HCT116 (cell line): ENCODE results near the gene CARS1. TPM values are rescaled to one million over a fixed set of nuclear protein-coding genes. Genes with fewer than 3 reads are reported as not detected.

ENCODE experiments used
- ATAC-seq: fragments of 200-7000 bp; cut with Tn5 transposase; 2 replicates; pipeline ENCODE4 v1.9.1; 2020; ENCODE audit warnings: mild to moderate bottlenecking, moderate library complexity
- BruUV-seq: library from RNA; stranded (reverse); fragments of 400-500 nt; replicated peaks from 2 replicates; lab custom pipeline; 2021; lab: Mats Ljungman, UMichigan
- CTCF ChIA-PET: fragments of 300-600 bp; sonication (Branson Sonifier 250); formaldehyde crosslinking; loops from one replicate; lab custom pipeline; 2021; ENCODE audit warnings: antibody characterized with exemption; lab: Charles Lee
- POLR2A ChIA-PET: fragments of 300-600, 350-600 bp; sonication (Branson Sonifier 250); formaldehyde crosslinking; loops from one replicate; lab custom pipeline; 2021; ENCODE audit warnings: antibody characterized with exemption; lab: Charles Lee
- RAD21 ChIA-PET, 2 experiments: fragments of 300-600 bp; sonication (Branson Sonifier 250); formaldehyde crosslinking; loops; one replicate each; lab custom pipeline; 2023; ENCODE audit warnings: low total read pairs in 2 of 2; ENCODE audit not compliant: uncharacterized antibody in 2 of 2, unreplicated experiment in 2 of 2, low non-redundant PET in 1 of 2; lab: Charles Lee
- DNase-seq: peaks from one replicate; pipeline ENCODE4 v3.0.0-alpha.2; 2010; ENCODE audit warnings: low read depth, low spot score
- H2AFZ ChIP-seq: fragments of 200-600 bp; shearing (Covaris generic), sonication (generic); 2 replicates; pipeline ENCODE4 v1.6.1; 2017; ENCODE audit warnings: low read depth, mixed run types, mixed read lengths, antibody characterized with exemption, low read length; ENCODE audit not compliant: poor library complexity, severe bottlenecking
- H3K27ac ChIP-seq: 2 replicates; pipeline ENCODE4 v1.5.1; 2012; ENCODE audit warnings: low read depth, low read length
- H3K27me3 ChIP-seq: fragments of 200-600 bp; sonication (generic); 2 replicates; pipeline ENCODE4 v1.6.1; 2016; ENCODE audit warnings: mixed run types, low read length, mixed read lengths; ENCODE audit not compliant: insufficient read depth
- H3K36me3 ChIP-seq, 2 experiments: fragments of 200-500 bp in 1 of 2; fragments of 200-600 bp in 1 of 2; sonication (Bioruptor generic) in 1 of 2; sonication (generic) in 1 of 2; 2 replicates each; pipeline versions ENCODE4 v1.5.1 to v1.6.1; 2014 to 2016; ENCODE audit warnings: low read length in 2 of 2, inconsistent platforms in 1 of 2, mixed read lengths in 1 of 2, mixed run types in 1 of 2; ENCODE audit not compliant: insufficient read depth in 2 of 2, control insufficient read depth in 1 of 2
- H3K4me1 ChIP-seq, 2 experiments: fragments of 200-600 bp in 1 of 2; sonication (generic) in 1 of 2; 2 replicates each; pipeline versions ENCODE4 v1.5.1 to v1.6.1; 2012 to 2017; ENCODE audit warnings: low read length in 2 of 2, inconsistent platforms in 1 of 2, mild to moderate bottlenecking in 1 of 2, mixed read lengths in 1 of 2, mixed run types in 1 of 2, moderate library complexity in 1 of 2; ENCODE audit not compliant: insufficient read depth in 2 of 2, control insufficient read depth in 1 of 2
- H3K4me2 ChIP-seq: fragments of 200-600 bp; sonication (generic); 2 replicates; pipeline ENCODE4 v1.6.1; 2017; ENCODE audit warnings: mixed run types, low read length, mixed read lengths
- H3K4me3 ChIP-seq, 2 experiments: fragments of 200-600 bp in 1 of 2; sonication (generic) in 1 of 2; replicated peaks in 1 of 2; 2 replicates each; pipeline ENCODE4 v1.5.1; 2011 to 2016; ENCODE audit warnings: low read length in 2 of 2, control low read depth in 1 of 2, low read depth in 1 of 2, mild to moderate bottlenecking in 1 of 2, mixed read lengths in 1 of 2, mixed run types in 1 of 2
- H3K79me2 ChIP-seq: fragments of 200-600 bp; sonication (generic); 2 replicates; pipeline ENCODE4 v1.6.1; 2017; ENCODE audit warnings: mild to moderate bottlenecking, mixed run types, low read length, moderate library complexity, mixed read lengths; ENCODE audit not compliant: insufficient read depth
- H3K9ac ChIP-seq: fragments of 200-600 bp; sonication (generic); 2 replicates; pipeline ENCODE4 v1.6.1; 2016; ENCODE audit warnings: low read length, mixed read lengths
- H3K9me2 ChIP-seq: fragments of 200-600 bp; sonication (generic), shearing (Covaris generic); 2 replicates; pipeline ENCODE4 v1.6.1; 2017; ENCODE audit warnings: mixed run types, mild to moderate bottlenecking, moderate library complexity; ENCODE audit not compliant: insufficient read depth
- H3K9me3 ChIP-seq, 2 experiments: fragments of 200-500 bp in 1 of 2; fragments of 200-600 bp in 1 of 2; sonication (Bioruptor generic) in 1 of 2; sonication (generic) in 1 of 2; 2 replicates each; pipeline ENCODE4 v1.6.1; 2014 to 2017; ENCODE audit warnings: low read length in 2 of 2, mixed read lengths in 2 of 2, inconsistent platforms in 1 of 2, low read depth in 1 of 2, mild to moderate bottlenecking in 1 of 2, mixed run types in 1 of 2, moderate library complexity in 1 of 2; ENCODE audit not compliant: control insufficient read depth in 1 of 2, insufficient read depth in 1 of 2
- H4K20me1 ChIP-seq: fragments of 200-600 bp; sonication (generic), shearing (Covaris generic); 2 replicates; pipeline ENCODE4 v1.6.1; 2017; ENCODE audit warnings: mixed run types, mild to moderate bottlenecking, moderate library complexity; ENCODE audit not compliant: insufficient read depth
- EGR1 ChIP-seq: IDR thresholded peaks from 2 replicates; pipeline ENCODE4 v1.6.1; 2012; ENCODE audit warnings: low read depth
- POLR2AphosphoS5 ChIP-seq: IDR thresholded peaks from 2 replicates; pipeline ENCODE4 v1.6.1; 2011; ENCODE audit warnings: mild to moderate bottlenecking, low read depth, low read length, moderate library complexity
- SIN3A ChIP-seq: IDR thresholded peaks from 2 replicates; pipeline ENCODE4 v1.6.1; 2012; ENCODE audit warnings: low read depth
- TCF7L2 ChIP-seq: IDR thresholded peaks from 2 replicates; pipeline ENCODE4 v1.7.0; 2011; ENCODE audit warnings: borderline replicate concordance, inconsistent platforms; ENCODE audit not compliant: insufficient read depth, insufficient read length; ENCODE audit errors: extremely low read depth
- intact Hi-C: fragments of 100-400 bp; cut with micrococcal nuclease; formaldehyde crosslinking; loops from 2 replicates; pipeline ENCODE4 v1.10.0; 2022
- total RNA-seq: library from RNA; stranded (reverse); gene quantifications from one replicate; pipeline ENCODE4 v1.2.1, GENCODE V29; 2021; ENCODE audit not compliant: unreplicated experiment
- TF ChIP-seq, protein P1 (sequence below): IDR thresholded peaks from 2 replicates; pipeline ENCODE4 v1.6.1; 2012; ENCODE audit warnings: low read depth
- TF ChIP-seq, protein P2 (sequence below): IDR thresholded peaks from 2 replicates; pipeline ENCODE4 v1.6.1; 2012
- TF ChIP-seq, protein P3 (sequence below): IDR thresholded peaks from 2 replicates; pipeline ENCODE4 v1.6.1; 2012

The CARS1 gene
- total RNA-seq, 1 experiment from 2014 or later = 124 TPM

DNA sequence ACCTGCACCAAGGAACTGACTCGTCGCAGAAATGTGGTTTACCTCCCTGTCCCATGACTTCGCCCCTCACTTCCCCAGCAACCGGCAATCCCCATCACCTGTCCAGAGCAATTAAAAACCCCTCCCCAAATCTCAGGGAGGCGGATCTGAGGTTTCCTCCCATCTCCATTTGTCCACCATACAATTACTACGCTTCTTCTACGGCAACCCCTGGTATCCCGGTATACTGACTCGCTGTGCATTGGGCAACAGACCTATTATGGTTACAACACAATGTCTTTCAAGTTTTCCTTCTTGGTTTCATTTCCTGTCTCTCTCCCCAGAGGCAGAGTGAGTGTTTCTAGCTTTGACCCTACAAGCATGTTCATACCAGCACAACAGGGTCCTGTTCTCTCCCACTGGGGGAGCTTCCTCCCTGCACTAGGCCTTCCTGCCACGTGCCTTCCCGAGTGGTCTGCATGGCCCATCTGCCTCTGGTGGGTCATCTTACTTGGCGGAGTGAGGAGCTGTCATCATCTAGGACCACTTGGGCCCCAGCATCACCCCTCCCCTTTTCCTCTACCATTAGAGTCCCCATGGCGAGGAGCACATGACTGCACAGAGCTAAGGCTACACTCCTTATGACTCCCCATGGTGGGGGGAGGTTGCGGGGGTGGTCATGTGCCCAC lies 34.8 kb downstream of the CARS1 start:
- no TSS peak for BruUV-seq
- intact Hi-C loops = no loop called here
- H3K27me3 ChIP-seq = no peaks in the 10 kb centered on the region
- ATAC-seq (no peak), DNase-seq (no peak)
- POLR2A ChIA-PET = no interaction called here
- no peaks in the 10 kb centered on the region for H3K9me3 ChIP-seq
- no peaks in the 10 kb centered on the region for H3K4me1 ChIP-seq
- no peak overlapping the region for H2AFZ ChIP-seq
- H3K9me2 ChIP-seq = no peaks in the 10 kb centered on the region
- H3K79me2 ChIP-seq = no peaks in the 10 kb centered on the region
- no peaks in the 10 kb centered on the region for H4K20me1 ChIP-seq
- RAD21 ChIA-PET = no interaction called here
- H3K4me3 ChIP-seq = no peak overlapping the region
- CTCF ChIA-PET = no interaction called here
- no peak overlapping the region for H3K9ac ChIP-seq
- TF ChIP-seq TCF7L2 = no peak
- TF ChIP-seq, protein P1, sequence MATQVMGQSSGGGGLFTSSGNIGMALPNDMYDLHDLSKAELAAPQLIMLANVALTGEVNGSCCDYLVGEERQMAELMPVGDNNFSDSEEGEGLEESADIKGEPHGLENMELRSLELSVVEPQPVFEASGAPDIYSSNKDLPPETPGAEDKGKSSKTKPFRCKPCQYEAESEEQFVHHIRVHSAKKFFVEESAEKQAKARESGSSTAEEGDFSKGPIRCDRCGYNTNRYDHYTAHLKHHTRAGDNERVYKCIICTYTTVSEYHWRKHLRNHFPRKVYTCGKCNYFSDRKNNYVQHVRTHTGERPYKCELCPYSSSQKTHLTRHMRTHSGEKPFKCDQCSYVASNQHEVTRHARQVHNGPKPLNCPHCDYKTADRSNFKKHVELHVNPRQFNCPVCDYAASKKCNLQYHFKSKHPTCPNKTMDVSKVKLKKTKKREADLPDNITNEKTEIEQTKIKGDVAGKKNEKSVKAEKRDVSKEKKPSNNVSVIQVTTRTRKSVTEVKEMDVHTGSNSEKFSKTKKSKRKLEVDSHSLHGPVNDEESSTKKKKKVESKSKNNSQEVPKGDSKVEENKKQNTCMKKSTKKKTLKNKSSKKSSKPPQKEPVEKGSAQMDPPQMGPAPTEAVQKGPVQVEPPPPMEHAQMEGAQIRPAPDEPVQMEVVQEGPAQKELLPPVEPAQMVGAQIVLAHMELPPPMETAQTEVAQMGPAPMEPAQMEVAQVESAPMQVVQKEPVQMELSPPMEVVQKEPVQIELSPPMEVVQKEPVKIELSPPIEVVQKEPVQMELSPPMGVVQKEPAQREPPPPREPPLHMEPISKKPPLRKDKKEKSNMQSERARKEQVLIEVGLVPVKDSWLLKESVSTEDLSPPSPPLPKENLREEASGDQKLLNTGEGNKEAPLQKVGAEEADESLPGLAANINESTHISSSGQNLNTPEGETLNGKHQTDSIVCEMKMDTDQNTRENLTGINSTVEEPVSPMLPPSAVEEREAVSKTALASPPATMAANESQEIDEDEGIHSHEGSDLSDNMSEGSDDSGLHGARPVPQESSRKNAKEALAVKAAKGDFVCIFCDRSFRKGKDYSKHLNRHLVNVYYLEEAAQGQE = no peak
- TF ChIP-seq SIN3A = no peak
- TF ChIP-seq, protein P2, sequence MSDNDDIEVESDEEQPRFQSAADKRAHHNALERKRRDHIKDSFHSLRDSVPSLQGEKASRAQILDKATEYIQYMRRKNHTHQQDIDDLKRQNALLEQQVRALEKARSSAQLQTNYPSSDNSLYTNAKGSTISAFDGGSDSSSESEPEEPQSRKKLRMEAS = no peak
- TF ChIP-seq, protein P3, sequence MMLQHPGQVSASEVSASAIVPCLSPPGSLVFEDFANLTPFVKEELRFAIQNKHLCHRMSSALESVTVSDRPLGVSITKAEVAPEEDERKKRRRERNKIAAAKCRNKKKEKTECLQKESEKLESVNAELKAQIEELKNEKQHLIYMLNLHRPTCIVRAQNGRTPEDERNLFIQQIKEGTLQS = no peak
- no peak for TF ChIP-seq POLR2AphosphoS5
- TF ChIP-seq EGR1 = no peak
- peaks cover 17 to 21% of the 10 kb centered on the region in 2 experiments; a peak in 3 of 4 replicates for H3K36me3 ChIP-seq
- no peak overlapping the region for H3K27ac ChIP-seq
- H3K4me2 ChIP-seq = no peak overlapping the region
